ENCODE results near the gene ASTN1. TPM values are rescaled to one million over a fixed set of nuclear protein-coding genes. Genes with fewer than 3 reads are reported as not detected.
A peak's percentile ranks its signal among the peaks of the same experiment; 100 is the strongest.

The ASTN1 gene
- total and polyA plus RNA-seq, 12 donors: 0.14 to 0.88 (median 0.34) TPM

DNA sequence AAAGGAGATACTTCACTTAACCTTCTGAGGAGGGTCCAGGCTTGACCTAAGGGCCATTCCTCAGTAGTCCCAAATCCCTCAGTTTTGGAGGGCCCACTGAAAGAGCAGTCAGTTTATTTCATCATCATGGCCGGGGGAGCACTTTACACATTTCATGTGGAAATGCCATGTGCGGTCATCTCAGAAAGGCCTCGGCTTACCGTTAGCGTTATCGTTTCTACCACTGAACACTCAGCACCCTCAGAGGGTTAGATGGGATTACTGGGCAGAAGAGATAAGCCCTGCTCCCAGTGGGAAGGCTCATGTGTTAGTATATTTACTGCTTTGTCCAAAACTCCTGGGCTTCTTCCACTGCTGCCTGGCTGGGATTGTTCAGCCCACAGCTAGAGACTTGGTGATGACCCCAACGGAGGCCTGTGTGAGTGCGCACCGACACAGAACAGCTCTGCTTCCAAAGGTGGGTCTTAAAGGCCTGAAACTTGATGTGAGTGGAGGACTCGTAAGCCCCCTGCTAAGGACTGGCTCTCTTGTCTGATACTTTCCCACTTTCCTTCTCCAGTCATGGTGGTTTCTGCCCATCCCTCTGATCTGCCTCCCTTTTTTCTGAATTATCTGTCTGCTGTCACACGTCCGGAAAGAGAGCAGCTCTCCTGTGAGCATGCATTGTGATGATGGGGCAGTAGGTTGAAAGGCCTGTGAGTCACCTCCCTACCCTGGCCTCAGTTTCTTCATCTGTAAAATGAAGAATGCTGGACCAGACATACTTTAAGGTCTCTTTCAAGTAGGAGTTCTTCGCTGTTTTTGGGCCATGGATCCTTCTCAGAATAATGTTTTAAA, 284.5 kb downstream of the ASTN1 start:
- TF ChIP-seq CTCF (IDR thresholded peaks at IDR 0.05): no peak
- Histone ChIP-seq H3K36me3 (no peaks in the 10 kb centered on the region), H3K9me3 (no peaks in the 10 kb centered on the region), H3K27me3 (no peaks in the 10 kb centered on the region), H3K4me1 (peaks cover 0 to 6% (median 0%) of the 10 kb centered on the region in 9 donors), H3K27ac (no peak overlapping the region), H3K4me3 (no peak overlapping the region)
- no peak for DNase-seq
- WGBS, 2 donors: 82 to 88% methylated on average over 13 of the region's 13 CpGs
- ATAC-seq: no peak
- intact Hi-C loops (cut with DNase I): loop anchor here (1.0 to 10.0 kb wide), 9 partner anchors 188 to 505 kb away; no protein-coding TSS in a partner anchor

DNA sequence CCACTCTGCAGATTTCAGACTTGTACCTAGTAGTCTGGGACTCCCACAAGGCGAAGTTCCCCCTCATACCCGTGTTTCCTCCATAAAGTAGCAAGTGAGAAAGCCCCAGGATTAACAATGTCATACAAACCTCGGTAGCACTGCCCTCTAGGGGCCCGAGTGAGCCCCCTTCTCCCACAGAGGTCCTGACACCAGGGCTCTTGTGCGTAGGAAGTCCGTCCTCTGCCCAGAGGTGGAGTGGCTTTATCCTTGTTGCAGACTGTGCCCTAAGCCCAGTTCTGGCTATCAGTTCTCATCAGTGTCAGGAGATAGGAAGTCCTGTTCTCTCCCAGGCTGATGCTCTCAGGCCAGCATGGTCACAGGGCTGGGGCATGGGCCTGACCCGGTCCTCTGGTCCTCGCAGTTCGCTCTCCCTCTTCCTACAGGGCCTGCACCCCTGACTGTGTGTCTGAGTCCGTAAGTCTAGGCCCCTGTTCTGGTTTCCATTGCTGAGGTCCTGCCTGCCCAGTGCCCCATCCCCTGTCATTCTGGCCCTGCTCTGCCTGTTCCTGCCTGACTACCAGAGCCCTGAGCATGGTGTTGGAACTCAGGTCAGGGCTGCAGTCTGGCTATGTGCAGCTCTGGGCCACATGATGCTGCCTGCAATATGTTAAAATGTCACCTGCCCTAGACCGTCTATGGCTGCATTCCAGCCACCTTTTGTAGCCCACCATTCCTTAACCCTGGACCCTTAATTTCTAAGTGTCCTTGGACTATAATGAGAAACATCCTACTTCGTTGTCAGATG, 285.6 kb downstream of the ASTN1 start:
- 83 to 84% methylated on average over 12 of the region's 12 CpGs for WGBS, 2 donors
- DNase-seq (no peak), ATAC-seq (peak in 2 of 8 donors; percentile 18 to 45)
- H3K27ac ChIP-seq: no peak overlapping the region
- H3K4me1 ChIP-seq: peaks cover 0 to 6% (median 0%) of the 10 kb centered on the region in 9 donors
- TF ChIP-seq CTCF (IDR thresholded peaks at IDR 0.05): peak in 2 of 9 donors; percentile 9 to 28
- H3K9me3 ChIP-seq: no peaks in the 10 kb centered on the region
- intact Hi-C loops (cut with DNase I): loop anchor here in 2 of 10 donors (5.0 to 10.0 kb wide), 2 partner anchors 187 to 504 kb away; no protein-coding TSS in a partner anchor
- no peak overlapping the region for H3K4me3 ChIP-seq
- H3K27me3 ChIP-seq: no peaks in the 10 kb centered on the region
- H3K36me3 ChIP-seq: no peaks in the 10 kb centered on the region

GRCh38 chr1:176877557-176877956, 287.0 kb downstream of the ASTN1 start:
- no peak overlapping the region for H3K4me3 ChIP-seq
- intact Hi-C loops (cut with DNase I): loop anchor here in 2 of 10 donors (5.0 to 10.0 kb wide), 2 partner anchors 185 to 503 kb away; no protein-coding TSS in a partner anchor

More at GRCh38 chr1:176877557-176877956, 287.0 kb downstream of the ASTN1 start:
- Histone ChIP-seq H3K27ac (no peak overlapping the region), H3K4me1 (peaks cover 0 to 6% (median 0%) of the 10 kb centered on the region in 9 donors), H3K27me3 (no peaks in the 10 kb centered on the region), H3K9me3 (no peaks in the 10 kb centered on the region), H3K36me3 (no peaks in the 10 kb centered on the region)
- no peak for TF ChIP-seq CTCF (IDR thresholded peaks at IDR 0.05)
- ATAC-seq (no peak), DNase-seq (no peak)
- WGBS, 2 donors: 46 to 49% methylated on average over 3 of the region's 3 CpGs
